Esophagus muscularis mucosa (tissue), 4 donors: ENCODE measurements around the gene SMIM3.

Experiments
- EP300 ChIP-seq: sonication (generic); formaldehyde crosslinking; IDR thresholded peaks from one replicate; pipeline ENCODE4 v1.6.1; 2017; ENCODE audit warnings: antibody characterized with exemption
- POLR2A ChIP-seq: fragments of 450-650 bp; IDR thresholded peaks from one replicate; pipeline ENCODE4 v1.6.1; 2017; ENCODE audit warnings: antibody characterized with exemption, moderate library complexity, mild to moderate bottlenecking, low read depth
- POLR2AphosphoS5 ChIP-seq, 2 donors: sonication (generic); formaldehyde crosslinking; IDR thresholded peaks; one replicate each; pipeline ENCODE4 v1.6.1; 2017; ENCODE audit warnings: antibody characterized with exemption in 2 of 2
- TF ChIP-seq, protein P1 (sequence below), 3 experiments: fragments of 200-600 bp in 2 of 3; fragments of 450-650 bp in 1 of 3; sonication (generic) in 2 of 3; IDR thresholded peaks; one replicate each; pipeline ENCODE4 v1.5.1; 2017 to 2019; ENCODE audit warnings: antibody characterized with exemption in 3 of 3, mild to moderate bottlenecking in 2 of 3, moderate library complexity in 1 of 3

DNA sequence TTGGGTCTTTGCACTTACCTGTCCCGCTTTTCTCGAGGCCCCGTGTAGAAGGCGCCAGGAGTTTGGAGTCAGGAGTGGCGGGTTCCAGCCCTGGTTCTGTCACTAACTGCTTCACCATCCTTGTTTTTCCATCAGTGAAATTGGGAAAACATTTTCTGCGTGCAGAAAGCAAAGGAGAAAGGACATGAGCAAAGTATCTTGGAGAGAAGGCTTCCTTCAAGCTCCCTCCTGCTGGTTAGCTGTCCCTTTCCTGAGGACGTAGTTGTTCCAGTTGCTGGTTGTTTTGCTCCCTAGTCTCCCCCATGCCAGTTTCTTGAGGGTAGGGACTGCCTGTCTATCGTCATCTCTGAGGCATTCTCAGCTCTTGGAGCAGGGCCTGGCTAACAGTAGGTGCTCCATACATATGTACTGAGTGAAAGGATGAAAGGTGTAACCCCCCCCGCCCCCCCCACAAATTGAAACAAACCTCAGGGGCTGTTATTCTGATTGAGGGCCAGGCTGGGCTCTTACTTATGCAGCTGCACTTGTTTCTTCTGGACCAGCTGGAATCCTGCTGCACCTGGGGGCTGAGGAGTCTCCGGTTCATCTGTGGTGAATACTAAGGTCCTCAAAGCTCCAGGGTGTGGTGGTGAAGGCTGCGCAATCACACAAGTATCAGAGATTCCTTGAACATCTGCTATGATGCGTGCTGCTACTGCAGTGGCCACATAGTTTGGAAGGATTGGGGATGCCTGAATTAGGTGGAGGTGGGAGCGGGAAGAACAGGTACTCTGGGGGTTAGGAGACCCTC lies 1.0 kb downstream of the SMIM3 start:
- no peak for TF ChIP-seq POLR2AphosphoS5 (IDR thresholded peaks at IDR 0.05)
- TF ChIP-seq, protein P1, sequence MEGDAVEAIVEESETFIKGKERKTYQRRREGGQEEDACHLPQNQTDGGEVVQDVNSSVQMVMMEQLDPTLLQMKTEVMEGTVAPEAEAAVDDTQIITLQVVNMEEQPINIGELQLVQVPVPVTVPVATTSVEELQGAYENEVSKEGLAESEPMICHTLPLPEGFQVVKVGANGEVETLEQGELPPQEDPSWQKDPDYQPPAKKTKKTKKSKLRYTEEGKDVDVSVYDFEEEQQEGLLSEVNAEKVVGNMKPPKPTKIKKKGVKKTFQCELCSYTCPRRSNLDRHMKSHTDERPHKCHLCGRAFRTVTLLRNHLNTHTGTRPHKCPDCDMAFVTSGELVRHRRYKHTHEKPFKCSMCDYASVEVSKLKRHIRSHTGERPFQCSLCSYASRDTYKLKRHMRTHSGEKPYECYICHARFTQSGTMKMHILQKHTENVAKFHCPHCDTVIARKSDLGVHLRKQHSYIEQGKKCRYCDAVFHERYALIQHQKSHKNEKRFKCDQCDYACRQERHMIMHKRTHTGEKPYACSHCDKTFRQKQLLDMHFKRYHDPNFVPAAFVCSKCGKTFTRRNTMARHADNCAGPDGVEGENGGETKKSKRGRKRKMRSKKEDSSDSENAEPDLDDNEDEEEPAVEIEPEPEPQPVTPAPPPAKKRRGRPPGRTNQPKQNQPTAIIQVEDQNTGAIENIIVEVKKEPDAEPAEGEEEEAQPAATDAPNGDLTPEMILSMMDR (IDR thresholded peaks at IDR 0.05), result no peak
- no peak for TF ChIP-seq EP300
- TF ChIP-seq POLR2A, result no peak
